ENCODE data around the gene FADS2. TPM values are rescaled to one million over a fixed set of nuclear protein-coding genes. Genes with fewer than 3 reads are reported as not detected.

Gene FADS2
- total and polyA plus RNA-seq, 9 of the 15 experiments (the other 6 are each of a cell fraction or from before 2014, with no cell fraction given) = 2.9 to 42.8 (median 16.2) TPM

DNA sequence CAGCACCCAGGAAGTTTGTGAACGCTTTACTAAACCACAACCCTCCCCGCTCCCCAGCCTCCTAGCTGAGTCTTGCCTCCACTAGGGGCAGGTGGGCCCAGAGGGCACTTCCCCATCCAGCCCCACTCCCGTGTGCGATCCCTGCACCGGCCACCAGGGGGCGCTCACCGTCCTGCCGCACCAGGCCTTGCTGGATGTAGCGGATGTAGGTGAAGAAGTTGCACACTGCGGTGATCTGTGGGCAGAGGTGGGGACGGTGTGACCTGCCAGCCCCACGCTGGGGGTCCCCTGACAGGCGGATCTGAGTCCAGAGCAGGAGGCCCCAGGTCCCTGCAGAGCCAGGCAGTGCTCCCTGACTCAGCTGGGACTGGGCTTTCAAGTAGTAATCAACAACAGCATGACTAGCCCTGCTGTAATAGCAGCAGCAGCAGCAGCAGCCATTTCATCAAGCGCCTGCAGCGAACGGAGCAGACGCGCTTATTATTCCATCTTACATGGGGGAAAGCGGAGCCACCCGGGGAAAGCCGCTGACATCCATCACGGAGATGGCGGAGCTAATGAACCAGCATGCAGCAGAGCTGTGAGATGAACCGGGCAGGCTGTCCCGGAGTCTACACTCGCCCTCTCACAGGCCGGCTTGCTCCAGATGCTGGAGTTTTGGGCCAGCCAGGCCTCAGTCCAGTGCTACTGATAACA is 71.2 kb downstream of the FADS2 start (continued):
- TF ChIP-seq PHF20 (IDR thresholded peaks at IDR 0.05; ENCODE audit: partially characterized antibody) (peak; percentile 32), POLR2H (tag; IDR thresholded peaks at IDR 0.05; ENCODE audit: low read depth) (no peak), KAT7 (CRISPR knock-in tag; IDR thresholded peaks at IDR 0.05; ENCODE audit: borderline replicate concordance) (no peak), HMGN3 (IDR thresholded peaks at IDR 0.05; ENCODE audit: borderline replicate concordance, extremely low read depth, insufficient read length, low read depth, low read length) (peak; percentile 67), ZNF764 (CRISPR knock-in tag; IDR thresholded peaks at IDR 0.05; ENCODE audit: low read depth) (no peak), ZNF324 (CRISPR knock-in tag; IDR thresholded peaks at IDR 0.05) (no peak), MIER1 (IDR thresholded peaks at IDR 0.05; ENCODE audit: low read depth) (no peak), U2AF1 (optimal IDR thresholded peaks at IDR 0.05; ENCODE audit: low read depth, low read length) (no peak), ZKSCAN1 (IDR thresholded peaks at IDR 0.05; ENCODE audit: low read depth, low read length) (0 out of 2 replicates have a peak, but pooled peaks have one; percentile 35), ARID2 (IDR thresholded peaks at IDR 0.05) (peak; percentile 79), ELF1 (tag; IDR thresholded peaks at IDR 0.05) (no peak; the same call in 1 of the 2 replicates), CSDE1 (IDR thresholded peaks at IDR 0.05) (no peak), ZNF146 (CRISPR knock-in tag; IDR thresholded peaks at IDR 0.05; ENCODE audit: unreplicated experiment) (no peak), EP400 (IDR thresholded peaks at IDR 0.05) (no peak), SMAD4 (CRISPR knock-in tag; conservative IDR thresholded peaks at IDR 0.05) (peak; percentile 49), ZNF124 (CRISPR knock-in tag; IDR thresholded peaks at IDR 0.05) (0 out of 2 replicates have a peak, but pooled peaks have one; percentile 29), ZNF184 (CRISPR knock-in tag; IDR thresholded peaks at IDR 0.05) (no peak), TARDBP (IDR thresholded peaks at IDR 0.05) (no peak), ZNF3 (CRISPR knock-in tag; IDR thresholded peaks at IDR 0.05) (no peak), HCFC1 (IDR thresholded peaks at IDR 0.05; ENCODE audit: low read depth, low read length) (peak; percentile 52), ZNF668 (CRISPR knock-in tag; IDR thresholded peaks at IDR 0.05) (no peak), XRCC3 (IDR thresholded peaks at IDR 0.05) (no peak), ZNF224 (CRISPR knock-in tag; IDR thresholded peaks at IDR 0.05) (no peak), RBM25 (IDR thresholded peaks at IDR 0.05; ENCODE audit: low read depth, low read length, severe bottlenecking) (no peak), KAT2B (IDR thresholded peaks at IDR 0.05; ENCODE audit: low read depth, low read length) (no peak), NCOA4 (IDR thresholded peaks at IDR 0.05; ENCODE audit: partially characterized antibody) (no peak)
- TF ChIP-seq, protein P1, sequence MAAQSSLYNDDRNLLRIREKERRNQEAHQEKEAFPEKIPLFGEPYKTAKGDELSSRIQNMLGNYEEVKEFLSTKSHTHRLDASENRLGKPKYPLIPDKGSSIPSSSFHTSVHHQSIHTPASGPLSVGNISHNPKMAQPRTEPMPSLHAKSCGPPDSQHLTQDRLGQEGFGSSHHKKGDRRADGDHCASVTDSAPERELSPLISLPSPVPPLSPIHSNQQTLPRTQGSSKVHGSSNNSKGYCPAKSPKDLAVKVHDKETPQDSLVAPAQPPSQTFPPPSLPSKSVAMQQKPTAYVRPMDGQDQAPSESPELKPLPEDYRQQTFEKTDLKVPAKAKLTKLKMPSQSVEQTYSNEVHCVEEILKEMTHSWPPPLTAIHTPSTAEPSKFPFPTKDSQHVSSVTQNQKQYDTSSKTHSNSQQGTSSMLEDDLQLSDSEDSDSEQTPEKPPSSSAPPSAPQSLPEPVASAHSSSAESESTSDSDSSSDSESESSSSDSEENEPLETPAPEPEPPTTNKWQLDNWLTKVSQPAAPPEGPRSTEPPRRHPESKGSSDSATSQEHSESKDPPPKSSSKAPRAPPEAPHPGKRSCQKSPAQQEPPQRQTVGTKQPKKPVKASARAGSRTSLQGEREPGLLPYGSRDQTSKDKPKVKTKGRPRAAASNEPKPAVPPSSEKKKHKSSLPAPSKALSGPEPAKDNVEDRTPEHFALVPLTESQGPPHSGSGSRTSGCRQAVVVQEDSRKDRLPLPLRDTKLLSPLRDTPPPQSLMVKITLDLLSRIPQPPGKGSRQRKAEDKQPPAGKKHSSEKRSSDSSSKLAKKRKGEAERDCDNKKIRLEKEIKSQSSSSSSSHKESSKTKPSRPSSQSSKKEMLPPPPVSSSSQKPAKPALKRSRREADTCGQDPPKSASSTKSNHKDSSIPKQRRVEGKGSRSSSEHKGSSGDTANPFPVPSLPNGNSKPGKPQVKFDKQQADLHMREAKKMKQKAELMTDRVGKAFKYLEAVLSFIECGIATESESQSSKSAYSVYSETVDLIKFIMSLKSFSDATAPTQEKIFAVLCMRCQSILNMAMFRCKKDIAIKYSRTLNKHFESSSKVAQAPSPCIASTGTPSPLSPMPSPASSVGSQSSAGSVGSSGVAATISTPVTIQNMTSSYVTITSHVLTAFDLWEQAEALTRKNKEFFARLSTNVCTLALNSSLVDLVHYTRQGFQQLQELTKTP (IDR thresholded peaks at IDR 0.05; ENCODE audit: low read depth in 1 of 2, partially characterized antibody in 2 of 2) = no peak
- TF ChIP-seq, protein P2, sequence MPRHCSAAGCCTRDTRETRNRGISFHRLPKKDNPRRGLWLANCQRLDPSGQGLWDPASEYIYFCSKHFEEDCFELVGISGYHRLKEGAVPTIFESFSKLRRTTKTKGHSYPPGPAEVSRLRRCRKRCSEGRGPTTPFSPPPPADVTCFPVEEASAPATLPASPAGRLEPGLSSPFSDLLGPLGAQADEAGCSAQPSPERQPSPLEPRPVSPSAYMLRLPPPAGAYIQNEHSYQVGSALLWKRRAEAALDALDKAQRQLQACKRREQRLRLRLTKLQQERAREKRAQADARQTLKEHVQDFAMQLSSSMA (CRISPR knock-in tag; IDR thresholded peaks at IDR 0.05) = no peak
